WI38 (cell line): ENCODE data around the gene DPY19L1.
"Not testable (repeated sequence)": the region's sequence is repeated elsewhere in the genome, so short reads cannot be mapped to it uniquely, and the experiment has no call there.

Experiments
- H3K4me3 ChIP-seq: 2 replicates; pipeline ENCODE4 v1.5.1; 2011; ENCODE audit warnings: low read depth, mild to moderate bottlenecking, control low read depth, low read length
- TF ChIP-seq, protein P1 (sequence below): IDR thresholded peaks from 2 replicates; pipeline ENCODE4 v1.5.1; 2012; ENCODE audit warnings: low read depth, mild to moderate bottlenecking, control low read depth, low read length

The DPY19L1 gene

DNA sequence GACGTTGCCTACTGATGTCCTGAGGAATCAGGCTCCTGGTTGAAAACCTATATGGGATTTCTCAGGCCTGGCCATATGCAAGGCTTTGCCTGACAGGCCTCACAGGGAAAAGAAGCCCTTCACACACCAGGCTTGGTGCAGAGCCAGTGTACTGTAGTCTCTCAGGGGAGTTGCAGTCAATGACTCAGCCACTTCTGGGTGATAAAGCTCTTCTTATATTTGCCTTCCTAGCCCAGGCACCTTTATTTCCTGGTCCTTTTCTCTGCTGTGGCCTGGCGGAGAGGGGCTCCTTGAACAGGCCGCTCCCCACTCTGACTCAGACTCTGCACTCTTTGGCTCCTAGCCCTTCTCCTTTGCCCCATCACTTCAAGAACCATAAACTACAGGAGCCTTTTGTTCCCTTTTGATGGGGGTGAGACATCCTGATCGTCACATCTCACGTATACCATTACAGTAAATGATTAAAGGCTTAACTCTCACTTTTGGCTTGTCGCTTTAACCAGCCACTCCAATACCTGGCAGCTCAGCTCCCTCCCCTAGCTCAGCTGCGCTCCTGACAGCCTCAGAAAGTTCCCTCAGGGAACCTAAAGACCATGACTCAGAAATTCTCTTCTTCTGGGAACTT lies 33.5 kb downstream of the DPY19L1 start:
- TF ChIP-seq, protein P1, sequence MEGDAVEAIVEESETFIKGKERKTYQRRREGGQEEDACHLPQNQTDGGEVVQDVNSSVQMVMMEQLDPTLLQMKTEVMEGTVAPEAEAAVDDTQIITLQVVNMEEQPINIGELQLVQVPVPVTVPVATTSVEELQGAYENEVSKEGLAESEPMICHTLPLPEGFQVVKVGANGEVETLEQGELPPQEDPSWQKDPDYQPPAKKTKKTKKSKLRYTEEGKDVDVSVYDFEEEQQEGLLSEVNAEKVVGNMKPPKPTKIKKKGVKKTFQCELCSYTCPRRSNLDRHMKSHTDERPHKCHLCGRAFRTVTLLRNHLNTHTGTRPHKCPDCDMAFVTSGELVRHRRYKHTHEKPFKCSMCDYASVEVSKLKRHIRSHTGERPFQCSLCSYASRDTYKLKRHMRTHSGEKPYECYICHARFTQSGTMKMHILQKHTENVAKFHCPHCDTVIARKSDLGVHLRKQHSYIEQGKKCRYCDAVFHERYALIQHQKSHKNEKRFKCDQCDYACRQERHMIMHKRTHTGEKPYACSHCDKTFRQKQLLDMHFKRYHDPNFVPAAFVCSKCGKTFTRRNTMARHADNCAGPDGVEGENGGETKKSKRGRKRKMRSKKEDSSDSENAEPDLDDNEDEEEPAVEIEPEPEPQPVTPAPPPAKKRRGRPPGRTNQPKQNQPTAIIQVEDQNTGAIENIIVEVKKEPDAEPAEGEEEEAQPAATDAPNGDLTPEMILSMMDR, result no peak
- no peak overlapping the region for H3K4me3 ChIP-seq

DNA sequence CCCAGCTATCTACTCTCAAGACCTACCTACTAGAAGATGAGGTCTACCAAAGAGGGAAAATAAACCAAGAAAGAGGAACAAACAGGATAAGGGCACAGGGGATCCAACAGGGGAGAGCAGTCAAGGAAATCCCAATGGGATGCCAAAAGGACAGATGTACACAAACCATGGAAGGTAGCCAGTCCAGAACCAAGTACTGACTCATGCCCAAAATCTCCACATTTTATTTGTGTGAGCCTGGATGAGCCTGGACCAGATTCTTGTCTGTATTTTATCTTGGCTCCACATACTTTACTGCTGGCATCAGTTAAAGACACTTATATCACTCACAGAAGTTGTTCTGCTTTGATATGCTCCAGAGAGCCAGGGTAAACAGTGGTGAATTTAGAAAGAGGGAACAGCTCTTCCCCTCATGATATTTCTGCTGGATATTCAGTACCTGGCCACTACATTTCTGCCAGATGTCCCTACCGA lies 34.1 kb downstream of the DPY19L1 start:
- not testable (repeated sequence) for H3K4me3 ChIP-seq

DNA sequence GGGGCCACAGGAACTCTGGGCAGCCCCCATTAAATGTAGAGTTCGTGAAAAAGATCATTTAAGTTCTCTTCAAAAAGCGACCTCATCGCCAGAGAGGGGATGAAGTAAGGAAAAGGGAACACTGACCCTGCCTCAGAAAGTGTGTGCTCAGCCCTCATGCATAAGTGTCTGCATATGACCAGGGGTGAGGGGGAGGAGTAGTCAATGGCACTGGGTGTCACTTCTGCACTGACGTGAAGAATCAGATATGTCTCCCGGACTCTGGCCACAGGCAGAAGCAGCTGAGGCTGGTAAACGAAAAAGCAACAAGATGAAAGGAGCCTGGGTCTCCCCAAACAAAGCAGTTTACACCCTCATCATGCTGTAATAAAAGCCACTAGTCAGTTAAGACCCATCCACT lies 39.0 kb downstream of the DPY19L1 start:
- not testable (repeated sequence) for H3K4me3 ChIP-seq

DNA sequence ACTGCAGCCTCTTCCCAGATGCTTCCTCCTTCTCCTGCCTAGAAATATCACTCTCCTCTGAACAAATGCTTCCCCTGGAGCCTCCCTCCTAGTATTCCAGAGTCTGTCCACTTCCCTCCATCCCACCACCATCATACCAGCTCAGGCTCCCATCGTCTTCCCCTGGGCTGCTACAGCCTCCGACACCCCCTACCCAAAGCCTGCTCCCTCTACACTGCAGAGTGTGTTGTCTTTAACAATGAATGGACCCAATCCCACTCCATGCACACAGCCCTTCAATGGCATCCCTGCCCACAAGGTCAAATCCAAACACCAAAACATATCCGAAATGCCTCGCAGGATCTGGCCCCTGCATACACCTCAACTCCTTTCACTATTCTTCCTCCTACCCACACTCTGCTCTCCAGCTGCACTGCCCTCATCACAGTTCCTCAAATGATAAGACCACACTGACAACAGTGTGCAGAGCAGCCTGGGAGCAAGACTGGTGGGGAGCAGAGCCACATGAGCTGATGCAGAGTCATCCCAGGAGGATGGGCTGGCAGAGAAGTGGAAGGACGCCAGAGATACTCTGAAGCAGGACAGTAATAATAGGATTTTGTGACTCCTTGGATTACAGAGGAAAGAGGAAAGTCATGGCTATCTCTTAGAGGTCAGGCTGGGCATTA lies 40.7 kb downstream of the DPY19L1 start:
- not testable (repeated sequence) for H3K4me3 ChIP-seq

DNA sequence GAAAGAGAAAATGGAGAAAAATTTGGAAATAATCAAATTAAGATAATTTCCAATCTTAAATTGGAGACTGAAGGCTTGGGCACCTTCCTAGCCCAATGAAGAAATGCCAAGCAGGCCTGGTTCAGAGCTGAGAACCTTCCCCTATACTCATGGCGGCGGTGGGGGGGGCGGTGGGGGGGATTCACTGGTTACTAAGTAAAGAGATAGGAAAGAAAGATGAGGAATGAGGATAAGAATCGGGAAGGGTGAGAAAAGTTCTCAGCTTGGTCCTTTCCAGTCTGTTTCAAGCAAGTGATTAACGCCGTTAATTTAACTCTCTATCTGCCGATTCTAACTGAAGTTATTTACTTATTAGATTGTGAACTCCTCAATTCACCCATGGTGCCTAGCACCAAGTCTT lies 41.5 kb downstream of the DPY19L1 start:
- H3K4me3 ChIP-seq, result no peak overlapping the region
- TF ChIP-seq, protein P1, result no peak

DNA sequence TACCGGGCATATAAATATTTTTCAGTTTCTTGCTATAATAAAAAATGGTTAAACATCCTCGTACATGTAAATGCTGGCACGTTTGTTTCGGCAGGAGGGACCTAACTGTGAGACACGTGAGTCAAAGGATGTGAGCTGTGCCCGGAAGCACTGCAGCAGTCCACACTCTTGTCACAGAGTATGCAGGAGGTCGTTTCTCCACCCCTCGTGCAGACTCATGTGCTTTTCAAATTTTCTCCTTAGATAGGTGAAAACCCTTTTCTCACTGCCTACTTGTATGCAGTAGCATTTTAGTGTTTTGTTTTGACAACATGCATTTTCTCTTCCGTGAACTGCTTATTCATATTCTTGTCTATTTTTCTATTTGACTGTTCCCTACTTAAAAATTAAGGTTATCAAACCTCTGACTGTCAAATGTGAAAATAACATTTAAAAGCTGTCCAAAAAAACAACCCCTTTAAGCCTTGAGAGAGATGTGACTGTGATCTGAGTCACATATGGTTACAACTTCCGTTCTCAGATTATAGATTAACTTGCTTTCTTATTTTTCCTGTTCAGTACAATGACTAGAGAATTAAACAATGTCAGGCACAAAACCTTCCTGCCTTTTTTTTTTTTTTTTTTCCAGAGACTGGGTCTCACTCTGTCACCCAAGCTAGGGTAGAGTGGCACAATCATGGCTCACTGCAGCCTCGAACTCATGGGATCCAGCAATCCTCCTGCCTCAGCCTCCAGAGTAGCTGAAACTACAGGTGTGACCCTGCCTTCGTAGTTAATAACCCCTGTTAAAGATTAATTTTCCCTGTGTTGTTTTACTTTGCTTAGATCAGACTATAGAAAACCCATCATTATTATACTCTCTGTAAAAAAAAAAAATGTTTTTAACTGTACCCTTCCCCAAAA lies 45.1 kb downstream of the DPY19L1 start:
- H3K4me3 ChIP-seq, result peak overlapping the region; percentile 35; the same call in 1 of the 2 replicates
- TF ChIP-seq, protein P1, result no peak

DNA sequence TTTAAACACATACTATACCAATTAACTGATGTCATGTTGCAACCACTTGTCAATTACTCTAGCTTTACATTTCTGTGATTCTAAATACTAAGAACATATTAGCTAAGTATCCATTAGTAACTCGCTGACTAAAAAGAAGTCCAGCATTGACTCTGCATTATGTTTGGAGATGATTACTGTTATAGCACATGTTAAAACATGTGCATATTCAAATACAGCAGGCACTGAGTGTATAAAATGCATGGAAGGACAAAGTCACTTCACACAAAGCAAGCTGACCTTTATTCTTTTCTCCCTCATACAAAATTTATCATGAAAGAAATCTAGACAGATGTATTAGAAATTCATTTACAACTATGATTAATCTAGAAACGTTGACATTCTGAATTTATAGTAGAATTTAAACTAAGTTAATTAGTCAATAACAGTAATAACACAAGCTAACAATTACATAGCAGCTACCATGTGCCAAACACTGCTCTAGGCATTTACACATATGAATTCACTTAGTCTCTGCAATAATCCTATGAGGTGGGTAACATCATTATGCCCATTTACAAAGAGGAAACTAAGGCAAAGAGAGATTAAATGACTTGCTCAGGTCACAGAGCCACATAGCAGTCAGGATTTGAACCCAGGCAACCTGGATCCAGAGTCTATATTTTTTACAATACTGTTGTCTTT lies 48.7 kb downstream of the DPY19L1 start:
- not testable (repeated sequence) for H3K4me3 ChIP-seq

DNA sequence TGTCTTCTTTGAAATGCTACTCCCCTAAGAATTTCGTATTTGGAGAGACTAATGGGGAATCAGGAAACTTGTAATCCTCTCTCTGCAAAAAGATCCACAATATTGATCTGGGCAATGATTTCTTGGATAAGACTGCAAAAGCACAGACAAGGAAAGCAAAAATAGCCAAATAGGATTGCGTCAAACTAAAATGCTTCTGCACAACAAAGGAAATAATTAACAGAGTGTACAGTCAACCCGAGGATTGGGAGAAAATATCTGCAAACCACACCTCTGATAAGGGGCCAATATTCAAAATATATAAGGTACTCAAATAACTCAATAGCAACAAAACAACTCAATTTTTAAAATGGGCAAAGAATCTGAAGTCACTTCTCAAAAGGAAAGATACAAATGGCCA lies 52.1 kb downstream of the DPY19L1 start:
- not testable (repeated sequence) for H3K4me3 ChIP-seq

DNA sequence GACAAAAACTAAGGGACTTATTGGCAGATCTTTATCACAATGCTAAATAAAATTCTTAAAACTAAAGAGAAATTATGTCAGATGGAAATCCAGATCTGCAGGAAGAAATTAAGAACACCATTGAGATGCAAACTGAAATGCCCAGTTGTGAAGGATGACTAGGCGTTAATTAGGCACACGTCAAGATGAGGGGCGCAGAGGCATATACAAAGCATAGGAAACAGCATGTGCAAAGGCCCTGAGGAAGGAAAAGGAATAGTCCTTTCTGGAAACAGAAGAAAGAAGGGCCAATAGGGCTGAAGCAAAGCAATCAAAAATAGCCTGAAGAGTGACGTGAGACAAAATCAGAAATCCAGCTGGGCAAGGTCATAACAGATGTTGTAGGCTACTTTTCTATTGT lies 53.1 kb downstream of the DPY19L1 start:
- H3K4me3 ChIP-seq, result not testable (repeated sequence)

DNA sequence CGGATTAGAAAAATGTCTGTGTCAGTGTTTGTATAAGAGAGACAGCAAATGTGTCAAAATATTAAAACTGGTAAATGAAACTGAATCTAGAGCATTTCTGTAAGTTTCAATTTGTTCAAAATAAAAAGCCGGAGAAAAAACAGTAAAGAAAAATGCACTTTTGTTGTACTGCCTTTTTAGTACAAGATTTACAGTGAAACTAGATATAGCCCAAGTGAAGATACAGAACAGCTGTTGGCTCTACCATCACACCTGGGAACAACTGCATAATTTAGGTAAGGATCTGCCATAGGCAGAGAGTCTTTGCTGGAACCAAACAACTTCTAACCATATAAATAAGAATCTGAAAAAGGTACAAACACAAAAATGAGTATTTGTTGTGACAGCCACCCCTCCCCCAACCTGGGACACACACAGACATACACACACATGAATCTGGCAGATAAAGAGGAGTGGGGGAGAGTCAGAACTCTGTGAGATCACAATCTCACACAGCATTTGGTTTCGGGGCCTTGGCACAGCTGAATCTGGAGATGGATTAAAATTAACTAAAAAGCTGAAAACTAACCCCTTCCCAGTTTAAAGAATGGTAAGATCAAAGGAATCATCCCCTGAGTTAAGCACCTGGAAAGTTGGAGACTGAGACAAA lies 54.8 kb downstream of the DPY19L1 start:
- TF ChIP-seq, protein P1, result no peak
- no peak overlapping the region for H3K4me3 ChIP-seq

DNA sequence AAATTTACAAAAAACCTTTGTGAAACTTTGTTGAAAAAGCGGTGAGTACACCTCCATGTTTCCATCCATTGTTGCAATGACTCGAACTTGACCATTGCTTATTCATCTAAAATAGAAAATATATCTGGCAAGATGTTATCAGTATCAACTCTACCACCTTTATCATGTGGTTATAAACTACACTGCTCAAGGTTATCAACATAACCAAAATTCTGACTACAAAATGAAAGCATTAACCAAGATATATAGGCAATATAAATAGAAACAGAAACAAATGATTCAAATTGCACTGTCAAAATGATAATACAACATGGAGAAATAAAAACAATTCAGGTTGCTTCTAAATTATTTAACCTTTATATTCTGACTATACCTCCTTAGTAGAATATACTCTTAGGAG lies 58.2 kb downstream of the DPY19L1 start:
- not testable (repeated sequence) for H3K4me3 ChIP-seq
